Esophagus squamous epithelium (tissue), 5 donors: Measurements from ENCODE around the gene ADAMTSL2. TPM values are rescaled to one million over a fixed set of nuclear protein-coding genes. Genes with fewer than 3 reads are reported as not detected.

Source experiments
- DNase-seq: peaks from one replicate; lab custom pipeline; 2025; lab: John Stamatoyannopoulos, UW
- H3K27ac ChIP-seq, 4 donors: fragments of 200-600 bp; sonication (generic); one replicate each; pipeline ENCODE4 v1.5.1; 2016 to 2019; ENCODE audit warnings: mild to moderate bottlenecking in 1 of 4
- H3K27me3 ChIP-seq, 4 donors: fragments of 200-600 bp; sonication (generic); 1 replicate in 3 of 4; 2 replicates in 1 of 4; pipeline versions ENCODE4 v1.5.1 to v1.6.0; 2017 to 2021; ENCODE audit warnings: antibody characterized with exemption in 1 of 4
- H3K36me3 ChIP-seq, 3 donors: fragments of 200-600 bp; sonication (generic); one replicate each; pipeline ENCODE4 v1.5.1; 2016 to 2019
- H3K4me1 ChIP-seq, 3 donors: fragments of 200-600 bp; sonication (generic); one replicate each; pipeline ENCODE4 v1.5.1; 2017 to 2019
- H3K4me3 ChIP-seq, 4 donors: fragments of 200-600 bp; sonication (generic); 1 replicate in 3 of 4; 2 replicates in 1 of 4; pipeline ENCODE4 v1.5.1; 2016 to 2019; ENCODE audit warnings: mild to moderate bottlenecking in 2 of 4, moderate library complexity in 1 of 4
- H3K9me3 ChIP-seq, 3 donors: fragments of 200-600 bp; sonication (generic); one replicate each; pipeline ENCODE4 v1.5.1; 2016 to 2019
- POLR2A ChIP-seq, 4 donors: fragments of 450-650 bp; IDR thresholded peaks; one replicate each; pipeline ENCODE4 v1.6.1; 2017; ENCODE audit warnings: antibody characterized with exemption in 4 of 4, mild to moderate bottlenecking in 4 of 4, moderate library complexity in 3 of 4
- WGBS, 2 donors: methylation state at CpG; one replicate each; pipeline ENCODE4 v1.1.5; 2018; 5-methylcytosine and 5-hydroxymethylcytosine counted together
- intact Hi-C: fragments of 100-400 bp; cut with DNase I; formaldehyde crosslinking; loops from one replicate; pipeline ENCODE4 v1.15.0; 2022
- total RNA-seq, 4 donors: library from RNA; depleted of rRNA; stranded (reverse); fragments of >200 nt; gene quantifications; one replicate each; pipeline ENCODE4 v1.1.0, GENCODE V29; 2016
- TF ChIP-seq, protein P1 (sequence below), 6 experiments: fragments of 450-650 bp in 4 of 6; fragments of 200-600 bp in 2 of 6; sonication (generic) in 2 of 6; IDR thresholded peaks; one replicate each; pipeline ENCODE4 v1.5.1; 2016 to 2019; ENCODE audit warnings: antibody characterized with exemption in 6 of 6, mild to moderate bottlenecking in 4 of 6, moderate library complexity in 4 of 6
- donor health status: DM: yes; HTN: yes; CAD: no.

ADAMTSL2 gene
- total RNA-seq, 4 donors from 2014 or later, result 1.1 to 2.1 (median 1.4) TPM

- Histone ChIP-seq H3K4me1 (peaks cover 7 to 25% (median 20%) of the 10 kb centered on the region in 3 donors), H3K27ac (peak overlapping the region in 2 of 4 donors; percentile 58 to 74)
- TF ChIP-seq POLR2A (IDR thresholded peaks at IDR 0.05), result no peak
- TF ChIP-seq, protein P1, sequence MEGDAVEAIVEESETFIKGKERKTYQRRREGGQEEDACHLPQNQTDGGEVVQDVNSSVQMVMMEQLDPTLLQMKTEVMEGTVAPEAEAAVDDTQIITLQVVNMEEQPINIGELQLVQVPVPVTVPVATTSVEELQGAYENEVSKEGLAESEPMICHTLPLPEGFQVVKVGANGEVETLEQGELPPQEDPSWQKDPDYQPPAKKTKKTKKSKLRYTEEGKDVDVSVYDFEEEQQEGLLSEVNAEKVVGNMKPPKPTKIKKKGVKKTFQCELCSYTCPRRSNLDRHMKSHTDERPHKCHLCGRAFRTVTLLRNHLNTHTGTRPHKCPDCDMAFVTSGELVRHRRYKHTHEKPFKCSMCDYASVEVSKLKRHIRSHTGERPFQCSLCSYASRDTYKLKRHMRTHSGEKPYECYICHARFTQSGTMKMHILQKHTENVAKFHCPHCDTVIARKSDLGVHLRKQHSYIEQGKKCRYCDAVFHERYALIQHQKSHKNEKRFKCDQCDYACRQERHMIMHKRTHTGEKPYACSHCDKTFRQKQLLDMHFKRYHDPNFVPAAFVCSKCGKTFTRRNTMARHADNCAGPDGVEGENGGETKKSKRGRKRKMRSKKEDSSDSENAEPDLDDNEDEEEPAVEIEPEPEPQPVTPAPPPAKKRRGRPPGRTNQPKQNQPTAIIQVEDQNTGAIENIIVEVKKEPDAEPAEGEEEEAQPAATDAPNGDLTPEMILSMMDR (IDR thresholded peaks at IDR 0.05), result no peak
These were observed 42.2 kb upstream of the ADAMTSL2 start for GRCh38 chr9:133492061-133493021.

DNA sequence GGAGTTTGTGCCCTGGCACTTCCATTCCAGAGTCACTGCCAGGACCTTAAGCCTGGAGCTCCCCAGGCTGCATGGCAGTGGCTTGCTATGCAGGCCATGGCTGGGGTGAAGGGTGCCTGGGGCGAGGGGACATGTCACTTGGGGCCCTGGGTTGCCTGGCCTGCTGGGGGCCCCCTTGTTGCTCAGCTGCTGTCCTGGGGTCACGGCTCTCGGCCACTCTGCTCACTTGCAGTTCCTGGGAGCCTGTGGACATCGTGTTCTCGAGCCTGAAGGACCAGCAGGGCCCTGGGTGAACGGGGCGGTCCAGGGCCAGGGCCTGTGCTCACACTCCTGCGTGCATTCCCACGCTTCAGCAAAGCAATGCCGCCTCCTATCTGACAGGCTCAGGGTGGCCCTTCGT, 41.1 kb upstream of the ADAMTSL2 start:
- Histone ChIP-seq H3K4me1 (peaks cover 7 to 20% (median 20%) of the 10 kb centered on the region in 3 donors), H3K27me3 (peaks cover 0 to 42% (median 0%) of the 10 kb centered on the region in 4 donors), H3K27ac (peak overlapping the region in 1 of 4 donors; percentile 74), H3K9me3 (no peaks in the 10 kb centered on the region), H3K36me3 (no peaks in the 10 kb centered on the region), H3K4me3 (no peak overlapping the region)
- TF ChIP-seq, protein P1 (IDR thresholded peaks at IDR 0.05), result no peak
- no peak for TF ChIP-seq POLR2A (IDR thresholded peaks at IDR 0.05)
- intact Hi-C loops, result no loop called here
- DNase-seq, result no peak
- WGBS, 2 donors, result 100% methylated on average over 2 of the region's 11 CpGs; no CpG with 5 or more reads in 1 of the 2 donors

More at GRCh38 chr9:133492061-133493021, 42.2 kb upstream of the ADAMTSL2 start:
- 26 to 36% methylated on average over 12 to 21 of the region's 33 CpGs for WGBS, 2 donors
- no peaks in the 10 kb centered on the region for H3K9me3 ChIP-seq
- intact Hi-C loops, result no loop called here
- no peaks in the 10 kb centered on the region for H3K36me3 ChIP-seq
- DNase-seq, result no peak
- peaks cover 0 to 43% (median 0%) of the 10 kb centered on the region in 4 donors for H3K27me3 ChIP-seq
- no peak overlapping the region for H3K4me3 ChIP-seq

DNA sequence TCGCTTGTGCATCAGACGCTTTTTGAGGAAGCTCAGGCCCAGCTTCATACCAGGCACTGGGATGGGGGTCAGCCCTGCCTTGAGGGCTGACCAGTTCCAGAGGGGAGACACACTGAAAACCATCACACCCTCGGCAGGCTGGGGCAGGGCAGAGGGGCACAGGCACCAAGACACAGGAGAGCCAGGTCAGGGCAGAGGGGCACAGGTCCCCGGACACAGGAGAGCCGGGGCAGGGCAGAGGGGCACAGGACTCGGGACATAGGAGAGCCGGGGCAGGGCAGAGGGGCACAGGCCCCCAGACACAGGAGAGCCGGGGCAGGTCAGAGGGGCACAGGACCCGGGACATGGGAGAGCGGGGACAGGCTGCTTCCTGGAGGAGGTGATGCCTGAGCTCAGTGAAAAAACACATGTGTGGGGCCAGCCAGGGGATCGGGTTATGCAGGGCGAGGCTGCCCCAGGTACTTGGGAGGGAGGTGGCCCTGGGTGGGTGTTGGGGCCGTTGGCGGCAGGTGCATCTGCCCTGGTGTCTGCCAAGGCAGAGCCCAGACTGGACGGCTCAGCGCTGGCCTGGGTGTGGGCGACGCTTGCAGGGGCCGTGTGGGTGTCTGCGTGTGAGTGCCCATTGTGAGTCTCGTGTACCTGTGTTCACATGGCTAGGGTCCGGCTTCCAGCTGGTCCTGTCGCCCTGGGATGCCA, 40.5 kb upstream of the ADAMTSL2 start:
- Histone ChIP-seq H3K36me3 (no peaks in the 10 kb centered on the region), H3K27ac (no peak overlapping the region), H3K9me3 (no peaks in the 10 kb centered on the region), H3K4me3 (no peak overlapping the region), H3K4me1 (peaks cover 7 to 20% (median 20%) of the 10 kb centered on the region in 3 donors), H3K27me3 (peaks cover 0 to 48% (median 0%) of the 10 kb centered on the region in 4 donors)
- intact Hi-C loops, result no loop called here
- no peak for TF ChIP-seq POLR2A (IDR thresholded peaks at IDR 0.05)
- TF ChIP-seq, protein P1 (IDR thresholded peaks at IDR 0.05), result no peak
- 77 to 91% methylated on average over 9 to 14 of the region's 23 CpGs for WGBS, 2 donors
- DNase-seq, result no peak

DNA sequence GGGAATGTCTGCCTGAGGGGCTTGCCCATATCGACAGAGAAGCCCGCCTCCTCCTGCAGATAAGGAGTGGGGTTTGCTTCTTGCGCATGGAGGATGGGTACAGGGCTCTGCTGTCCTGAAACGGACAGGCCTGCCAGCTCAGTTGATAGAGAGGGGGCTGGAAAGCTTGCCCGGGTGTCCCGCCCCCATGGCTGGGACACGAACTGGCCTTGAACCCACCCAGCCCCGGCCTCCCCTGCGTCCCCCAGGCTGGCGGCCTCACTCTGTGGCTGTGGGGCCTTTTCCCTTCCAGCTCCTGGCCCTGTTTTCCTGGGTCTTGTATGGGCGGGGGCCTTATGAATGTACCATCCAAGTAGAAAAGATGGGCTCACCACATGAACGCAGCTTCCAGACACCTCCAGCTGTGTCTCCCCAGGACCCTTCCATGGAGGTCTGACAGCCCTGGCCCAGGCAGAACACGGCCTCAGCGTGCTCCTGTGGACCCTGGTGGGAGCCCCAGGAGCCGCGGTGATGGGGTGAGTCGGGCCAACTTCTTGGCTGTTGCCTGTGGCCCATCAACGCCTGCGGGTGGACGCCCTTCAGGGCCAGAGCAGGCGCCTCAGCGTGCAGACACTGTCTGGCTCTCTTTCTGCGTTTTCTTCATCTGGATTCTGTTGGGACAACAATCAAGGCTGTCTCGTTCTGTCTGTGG, 39.7 kb upstream of the ADAMTSL2 start:
- intact Hi-C loops, result no loop called here
- Histone ChIP-seq H3K4me3 (no peak overlapping the region), H3K27me3 (peaks cover 0 to 49% (median 0%) of the 10 kb centered on the region in 4 donors), H3K27ac (no peak overlapping the region), H3K36me3 (no peaks in the 10 kb centered on the region), H3K4me1 (peaks cover 7 to 20% (median 20%) of the 10 kb centered on the region in 3 donors), H3K9me3 (no peaks in the 10 kb centered on the region)
- DNase-seq, result no peak
- WGBS, 2 donors, result 90 to 100% methylated on average over 1 to 4 of the region's 24 CpGs
- TF ChIP-seq, protein P1 (IDR thresholded peaks at IDR 0.05), result no peak
- TF ChIP-seq POLR2A (IDR thresholded peaks at IDR 0.05), result no peak
